H9 (cell line): ENCODE data around the gene CCDC18. TPM values are rescaled to one million over a fixed set of nuclear protein-coding genes. Genes with fewer than 3 reads are reported as not detected.

ENCODE experiments used
- DNase-seq: peaks from one replicate; pipeline ENCODE4 v3.0.0-alpha.2; 2017
- H2AFZ ChIP-seq: one replicate; pipeline ENCODE4 v1.6.1; 2013; ENCODE audit warnings: mild to moderate bottlenecking, low read length, control low read depth, moderate library complexity
- H2AK5ac ChIP-seq: 2 replicates; pipeline ENCODE4 v1.6.1; 2013; ENCODE audit warnings: low read length, control low read depth, mixed read lengths; ENCODE audit not compliant: insufficient read length
- H2BK120ac ChIP-seq: one replicate; pipeline ENCODE4 v1.6.1; 2013; ENCODE audit warnings: low read depth, mild to moderate bottlenecking, low read length, control low read depth, inconsistent platforms; ENCODE audit not compliant: poor library complexity, severe bottlenecking
- H2BK12ac ChIP-seq: 2 replicates; pipeline ENCODE4 v1.6.1; 2013; ENCODE audit warnings: low read length, control low read depth, mixed read lengths, low read depth; ENCODE audit not compliant: insufficient read length
- H2BK15ac ChIP-seq: 2 replicates; pipeline ENCODE4 v1.6.1; 2013; ENCODE audit warnings: low read depth, low read length, control low read depth
- H2BK20ac ChIP-seq: one replicate; pipeline ENCODE4 v1.6.1; 2013; ENCODE audit warnings: low read depth, mild to moderate bottlenecking, low read length, control low read depth, inconsistent platforms; ENCODE audit not compliant: poor library complexity, severe bottlenecking
- H2BK5ac ChIP-seq: 2 replicates; pipeline ENCODE4 v1.6.1; 2013; ENCODE audit warnings: low read length, control low read depth, mixed read lengths; ENCODE audit not compliant: insufficient read length
- H3K14ac ChIP-seq: 2 replicates; pipeline ENCODE4 v1.6.1; 2013; ENCODE audit warnings: low read length, control low read depth; ENCODE audit not compliant: insufficient read depth
- H3K18ac ChIP-seq: 2 replicates; pipeline ENCODE4 v1.6.1; 2013; ENCODE audit warnings: low read depth, mild to moderate bottlenecking, mixed read lengths, low read length, control low read depth; ENCODE audit not compliant: insufficient read length
- H3K23ac ChIP-seq: 2 replicates; pipeline ENCODE4 v1.6.1; 2013; ENCODE audit warnings: low read length, control low read depth, mixed read lengths, low read depth; ENCODE audit not compliant: insufficient read length
- H3K23me2 ChIP-seq: 2 replicates; pipeline ENCODE4 v1.6.1; 2013; ENCODE audit warnings: low read depth, mild to moderate bottlenecking, mixed read lengths, low read length, control low read depth; ENCODE audit not compliant: insufficient read length, poor library complexity, severe bottlenecking
- H3K27ac ChIP-seq: 2 replicates; pipeline ENCODE4 v1.5.1; 2013; ENCODE audit warnings: low read length, control low read depth, mixed read lengths, low read depth; ENCODE audit not compliant: insufficient read length
- H3K27me3 ChIP-seq: 2 replicates; pipeline ENCODE4 v1.6.1; 2013; ENCODE audit warnings: low read length, control low read depth, inconsistent platforms; ENCODE audit not compliant: insufficient read depth
- H3K4ac ChIP-seq: 2 replicates; pipeline ENCODE4 v1.6.1; 2013; ENCODE audit warnings: low read depth, mild to moderate bottlenecking, control low read depth, inconsistent platforms, low read length, moderate library complexity
- H3K4me1 ChIP-seq: 2 replicates; pipeline ENCODE4 v1.6.1; 2013; ENCODE audit warnings: low read length, control low read depth, inconsistent platforms; ENCODE audit not compliant: insufficient read depth
- H3K4me2 ChIP-seq: 2 replicates; pipeline ENCODE4 v1.6.1; 2013; ENCODE audit warnings: low read length, control low read depth, mixed read lengths; ENCODE audit not compliant: insufficient read length, insufficient read depth
- H3K56ac ChIP-seq: 2 replicates; pipeline ENCODE4 v1.6.1; 2013; ENCODE audit warnings: low read depth, mild to moderate bottlenecking, mixed read lengths, low read length, control low read depth; ENCODE audit not compliant: insufficient read length
- H3K79me1 ChIP-seq: 2 replicates; pipeline ENCODE4 v1.6.1; 2013; ENCODE audit warnings: low read depth, mild to moderate bottlenecking, moderate library complexity, low read length, control low read depth, inconsistent platforms; ENCODE audit not compliant: insufficient read depth, poor library complexity, severe bottlenecking
- H3K79me2 ChIP-seq: 2 replicates; pipeline ENCODE4 v1.6.1; 2013; ENCODE audit warnings: low read length, control low read depth, inconsistent platforms; ENCODE audit not compliant: insufficient read depth
- H3K9ac ChIP-seq: 2 replicates; pipeline ENCODE4 v1.6.1; 2013; ENCODE audit warnings: low read length, control low read depth, mixed read lengths; ENCODE audit not compliant: insufficient read length; ENCODE audit errors: extremely low read depth
- H3K9me3 ChIP-seq: one replicate; pipeline ENCODE4 v1.6.1; 2013; ENCODE audit warnings: low read depth, low read length, inconsistent platforms; ENCODE audit not compliant: control insufficient read depth
- H3T11ph ChIP-seq: one replicate; pipeline ENCODE4 v1.6.1; 2013; ENCODE audit warnings: mild to moderate bottlenecking, low read length, control low read depth, inconsistent platforms
- H4K20me1 ChIP-seq: one replicate; pipeline ENCODE4 v1.6.1; 2013; ENCODE audit not compliant: control insufficient read depth, insufficient read length, insufficient read depth
- H4K5ac ChIP-seq: 2 replicates; pipeline ENCODE4 v1.6.1; 2013; ENCODE audit warnings: low read depth, mild to moderate bottlenecking, mixed read lengths, low read length, control low read depth; ENCODE audit not compliant: insufficient read length
- H4K8ac ChIP-seq: replicated peaks from 2 replicates; pipeline ENCODE4 v1.6.1; 2013; ENCODE audit warnings: low read length, control low read depth, mixed read lengths, low read depth; ENCODE audit not compliant: insufficient read length
- H4K91ac ChIP-seq: 2 replicates; pipeline ENCODE4 v1.6.1; 2013; ENCODE audit warnings: low read depth, mild to moderate bottlenecking, moderate library complexity, mixed read lengths, low read length, control low read depth; ENCODE audit not compliant: insufficient read length
- H3K27ac Mint-ChIP-seq, 3 experiments: 2 replicates in 2 of 3; 3 replicates in 1 of 3; pipeline ENCODE4 v1.8.0; 2020 to 2021; ENCODE audit warnings: mixed read lengths in 3 of 3, mild to moderate bottlenecking in 1 of 3, moderate library complexity in 1 of 3
- H3K27me3 Mint-ChIP-seq: 2 replicates; pipeline ENCODE4 v1.8.0; 2021; ENCODE audit warnings: low read depth, mild to moderate bottlenecking, moderate library complexity, mixed read lengths
- H3K36me3 Mint-ChIP-seq, 3 experiments: 2 replicates in 2 of 3; 3 replicates in 1 of 3; pipeline ENCODE4 v1.8.0; 2020 to 2021; ENCODE audit warnings: low read depth in 3 of 3, mixed read lengths in 3 of 3; ENCODE audit not compliant: insufficient read depth in 1 of 3
- H3K4me1 Mint-ChIP-seq, 2 experiments: 2 replicates each; pipeline ENCODE4 v1.8.0; 2020; ENCODE audit warnings: mixed read lengths in 2 of 2
- H3K4me3 Mint-ChIP-seq, 2 experiments: 2 replicates in 1 of 2; 3 replicates in 1 of 2; pipeline ENCODE4 v1.8.0; 2020 to 2021; ENCODE audit warnings: mild to moderate bottlenecking in 2 of 2, mixed read lengths in 2 of 2, moderate library complexity in 1 of 2
- H3K9me3 Mint-ChIP-seq, 2 experiments: 2 replicates in 1 of 2; 3 replicates in 1 of 2; pipeline ENCODE4 v1.8.0; 2020; ENCODE audit warnings: mild to moderate bottlenecking in 2 of 2, mixed read lengths in 2 of 2, moderate library complexity in 1 of 2
- CTCF ChIP-seq: fragments of 200-600 bp; sonication (generic); conservative IDR thresholded peaks from 3 replicates; pipeline ENCODE4 v1.8.0; 2021; ENCODE audit warnings: antibody characterized with exemption, mild to moderate bottlenecking
- WGBS: extraction: QIAGEN DNeasy Blood & Tissue Kit; methylation state at CpG from one replicate; pipeline ENCODE4 v1.1.7; 2013; ENCODE audit warnings: missing lambda C conversion rate, low lambda C conversion rate, mixed read lengths; ENCODE audit not compliant: insufficient read length; ENCODE audit errors: extremely low coverage; 5-methylcytosine and 5-hydroxymethylcytosine counted together
- total RNA-seq: library from RNA; stranded (reverse); gene quantifications from 2 replicates; pipeline ENCODE4 v1.2.1, GENCODE V29; 2021

Gene CCDC18
- total RNA-seq, 1 experiment from 2014 or later: 19.5 TPM

DNA sequence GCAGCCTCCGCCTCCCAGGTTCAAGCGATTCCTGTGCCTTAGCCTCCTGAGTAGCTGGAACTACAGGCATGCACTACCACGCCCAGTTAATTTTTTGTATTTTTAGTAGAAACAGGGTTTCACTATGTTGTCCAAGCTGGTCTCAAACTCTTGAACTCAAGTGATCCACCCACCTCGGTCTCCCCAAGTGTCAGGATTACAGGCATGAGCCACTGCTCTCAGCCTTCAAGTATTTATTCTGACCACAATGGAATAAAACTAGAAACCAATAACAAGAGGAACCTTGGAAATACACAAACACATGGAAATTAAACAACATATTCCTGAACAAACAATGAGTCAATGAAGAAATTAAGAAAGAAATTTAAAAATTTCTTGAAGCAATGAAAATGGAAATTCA is 132.5 kb downstream of the CCDC18 start:
- Histone ChIP-seq H3T11ph (no peak overlapping the region), H4K8ac (no peak overlapping the region), H2BK12ac (no peak overlapping the region), H3K9me3 (no peaks in the 10 kb centered on the region), H3K27ac (no peak overlapping the region), H2BK120ac (no peak overlapping the region), H4K20me1 (no peaks in the 10 kb centered on the region), H3K79me2 (no peaks in the 10 kb centered on the region), H3K18ac (no peak overlapping the region), H4K91ac (no peak overlapping the region), H2BK15ac (no peak overlapping the region), H3K4me1 (no peaks in the 10 kb centered on the region), H3K9ac (no peak overlapping the region), H3K4ac (no peak overlapping the region), H3K14ac (no peak overlapping the region), H3K56ac (no peak overlapping the region), H3K79me1 (no peaks in the 10 kb centered on the region), H3K4me2 (no peak overlapping the region), H3K23ac (no peak overlapping the region), H2BK5ac (no peak overlapping the region), H2BK20ac (no peak overlapping the region), H3K23me2 (no peaks in the 10 kb centered on the region), H2AFZ (no peak overlapping the region), H4K5ac (no peak overlapping the region), H3K27me3 (no peaks in the 10 kb centered on the region), H2AK5ac (no peak overlapping the region)
- Mint-ChIP-seq H3K27me3 (no peaks in the 10 kb centered on the region), H3K4me3 (no peak overlapping the region), H3K27ac (no peak overlapping the region), H3K4me1 (no peaks in the 10 kb centered on the region), H3K36me3 (peaks cover 0 to 10% (median 0%) of the 10 kb centered on the region in 3 experiments; a peak in 4 of 7 replicates), H3K9me3 (no peaks in the 10 kb centered on the region; a peak in 1 of 5 replicates)
- WGBS: no CpG with 5 or more reads among the region's 4 CpGs
- DNase-seq: no peak
- no peak for TF ChIP-seq CTCF
